Body of pancreas (tissue), 4 donors: ENCODE results near the gene CD151.

Experiments
- POLR2A ChIP-seq, 3 donors: fragments of 450-650 bp; IDR thresholded peaks; one replicate each; pipeline ENCODE4 v1.6.1; 2016; ENCODE audit warnings: antibody characterized with exemption in 3 of 3, mild to moderate bottlenecking in 2 of 3
- TF ChIP-seq, protein P1 (sequence below), 7 experiments: fragments of 450-650 bp in 4 of 7; fragments of 200-600 bp in 3 of 7; sonication (generic) in 3 of 7; IDR thresholded peaks; one replicate each; pipeline ENCODE4 v1.5.1; 2016 to 2019; ENCODE audit warnings: antibody characterized with exemption in 7 of 7

DNA sequence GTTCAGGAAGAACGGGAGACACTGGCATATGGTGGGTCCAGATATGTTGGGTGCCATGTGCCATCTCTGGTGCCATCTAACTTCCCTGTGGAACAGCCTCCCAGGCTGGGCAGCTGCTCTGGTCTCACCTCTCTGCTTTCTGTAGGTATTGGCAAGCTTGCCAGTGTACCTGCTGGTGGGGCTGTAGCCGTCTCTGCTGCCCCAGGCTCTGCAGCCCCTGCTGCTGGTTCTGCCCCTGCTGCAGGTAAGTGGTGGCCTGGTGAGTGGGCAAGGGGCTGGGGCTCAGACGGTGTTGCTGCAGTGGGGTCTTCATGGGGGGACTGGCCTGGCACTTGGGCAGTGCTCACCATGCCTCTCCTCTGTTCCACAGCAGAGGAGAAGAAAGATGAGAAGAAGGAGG is 20.4 kb upstream of the CD151 start:
- TF ChIP-seq POLR2A (IDR thresholded peaks at IDR 0.05) = no peak
- TF ChIP-seq, protein P1, sequence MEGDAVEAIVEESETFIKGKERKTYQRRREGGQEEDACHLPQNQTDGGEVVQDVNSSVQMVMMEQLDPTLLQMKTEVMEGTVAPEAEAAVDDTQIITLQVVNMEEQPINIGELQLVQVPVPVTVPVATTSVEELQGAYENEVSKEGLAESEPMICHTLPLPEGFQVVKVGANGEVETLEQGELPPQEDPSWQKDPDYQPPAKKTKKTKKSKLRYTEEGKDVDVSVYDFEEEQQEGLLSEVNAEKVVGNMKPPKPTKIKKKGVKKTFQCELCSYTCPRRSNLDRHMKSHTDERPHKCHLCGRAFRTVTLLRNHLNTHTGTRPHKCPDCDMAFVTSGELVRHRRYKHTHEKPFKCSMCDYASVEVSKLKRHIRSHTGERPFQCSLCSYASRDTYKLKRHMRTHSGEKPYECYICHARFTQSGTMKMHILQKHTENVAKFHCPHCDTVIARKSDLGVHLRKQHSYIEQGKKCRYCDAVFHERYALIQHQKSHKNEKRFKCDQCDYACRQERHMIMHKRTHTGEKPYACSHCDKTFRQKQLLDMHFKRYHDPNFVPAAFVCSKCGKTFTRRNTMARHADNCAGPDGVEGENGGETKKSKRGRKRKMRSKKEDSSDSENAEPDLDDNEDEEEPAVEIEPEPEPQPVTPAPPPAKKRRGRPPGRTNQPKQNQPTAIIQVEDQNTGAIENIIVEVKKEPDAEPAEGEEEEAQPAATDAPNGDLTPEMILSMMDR (IDR thresholded peaks at IDR 0.05) = no peak
